OCI-LY7 (cell line): ENCODE results near the gene CIB4.

Experiments used
- CTCF ChIP-seq: fragments of 200-600 bp; sonication (generic); conservative IDR thresholded peaks from 2 replicates; pipeline ENCODE4 v1.5.1; 2014; ENCODE audit warnings: mild to moderate bottlenecking, antibody characterized with exemption, low read length, moderate library complexity, mixed read lengths
- EZH2phosphoT487 ChIP-seq: fragments of 200-600 bp; sonication (generic); IDR thresholded peaks from 2 replicates; pipeline ENCODE4 v1.6.1; 2018; ENCODE audit warnings: low read depth, borderline replicate concordance, mild to moderate bottlenecking, mixed run types, antibody characterized with exemption, low read length, moderate library complexity, mixed read lengths

GRCh38 chr2:26632624-26633185 lies 8.5 kb downstream of the CIB4 start:
- TF ChIP-seq CTCF (no peak), EZH2phosphoT487 (no peak)
